ENCODE data around the gene PLCG1. TPM values are rescaled to one million over a fixed set of nuclear protein-coding genes. Genes with fewer than 3 reads are reported as not detected.

Gene PLCG1
- total and polyA plus RNA-seq, 2 of the 8 experiments (the other 6 are each of a cell fraction or from before 2014, with no cell fraction given), result 103 to 154 TPM

DNA sequence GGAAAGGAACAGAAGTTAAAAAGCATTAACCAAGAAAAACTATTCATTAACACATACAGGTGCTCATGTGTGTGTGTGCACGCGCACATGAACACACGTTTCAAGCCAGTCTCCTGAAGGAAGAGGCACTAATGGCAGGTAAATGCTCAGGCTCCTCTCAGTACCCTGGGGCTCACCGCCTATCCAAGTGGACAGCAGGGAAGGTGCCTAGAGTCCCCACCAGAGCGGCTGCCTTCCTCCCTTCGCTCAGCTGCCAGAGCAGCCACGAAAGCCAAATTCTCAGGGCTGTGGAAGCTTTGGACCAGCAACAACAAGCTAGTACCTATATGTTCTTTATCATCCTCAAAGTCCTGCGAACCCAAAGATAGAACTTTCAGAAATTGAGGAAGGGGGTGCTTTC, 42.6 kb downstream of the PLCG1 start:
- POLR2A ChIA-PET (ENCODE audit: partially characterized antibody), result interaction anchor here (0.7 to 2.8 kb wide), 6 partner anchors 7 to 157 kb away, joined by 3 to 23 read pairs (median 4); no protein-coding TSS in a partner anchor
- Histone ChIP-seq H3K4me3 (ENCODE audit: extremely low read depth in 1 of 4, insufficient read depth in 2 of 4, low read depth in 3 of 4, low read length in 4 of 4) (no peak overlapping the region), H2AK5ac (ENCODE audit: low read depth, low read length) (no peak overlapping the region), H3K14ac (ENCODE audit: insufficient read length) (no peak overlapping the region), H2BK12ac (ENCODE audit: low read depth, low read length) (no peak overlapping the region), H3K4me1 (replicated peaks in 1 of 4; ENCODE audit: control insufficient read depth in 3 of 4, insufficient read depth in 4 of 4, low read length in 3 of 4) (peaks cover 0 to 4% (median 0%) of the 10 kb centered on the region in 4 experiments; a peak in 1 of 7 replicates), H3K79me2 (ENCODE audit: control insufficient read depth in 1 of 2, insufficient read depth in 2 of 2, low read length in 2 of 2) (no peaks in the 10 kb centered on the region), H4K8ac (ENCODE audit: extremely low read depth, insufficient read depth, low read length) (no peak overlapping the region), H4K91ac (replicated peaks; ENCODE audit: insufficient read length, low read length) (no peak overlapping the region), H3K27me3 (replicated peaks in 1 of 4; ENCODE audit: control insufficient read depth in 3 of 4, extremely low read depth in 1 of 4, insufficient read depth in 3 of 4, low read length in 3 of 4) (no peaks in the 10 kb centered on the region), H3K18ac (ENCODE audit: extremely low read depth, low read length) (no peak overlapping the region), H3K4ac (replicated peaks; ENCODE audit: insufficient read length, low read depth, low read length) (no peak overlapping the region), H2AFZ (ENCODE audit: low read length) (no peak overlapping the region), H3K27ac (ENCODE audit: low read depth, low read length) (no peak overlapping the region), H4K20me1 (replicated peaks in 1 of 2; ENCODE audit: control insufficient read depth in 1 of 2, insufficient read depth in 2 of 2, low read length in 2 of 2) (no peaks in the 10 kb centered on the region), H4K5ac (ENCODE audit: insufficient read length, low read depth, low read length) (no peak overlapping the region), H2BK20ac (ENCODE audit: low read length) (no peak overlapping the region), H2BK15ac (ENCODE audit: low read length) (no peak overlapping the region), H2BK120ac (replicated peaks; ENCODE audit: low read depth, low read length) (no peak overlapping the region), H3K4me2 (ENCODE audit: insufficient read depth in 1 of 2, low read depth in 2 of 2, low read length in 2 of 2) (no peak overlapping the region), H3K23ac (ENCODE audit: insufficient read length) (no peak overlapping the region), H2BK5ac (ENCODE audit: low read depth, low read length) (no peak overlapping the region), H3K9me3 (ENCODE audit: insufficient read depth in 2 of 2, low read depth in 1 of 2, low read length in 1 of 2) (no peaks in the 10 kb centered on the region), H3K9ac (replicated peaks in 1 of 4; ENCODE audit: extremely low read depth in 1 of 4, low read depth in 3 of 4, low read length in 3 of 4) (no peak overlapping the region), H3K23me2 (ENCODE audit: low read depth, low read length) (no peaks in the 10 kb centered on the region), H3K36me3 (ENCODE audit: control insufficient read depth in 2 of 4, insufficient read depth in 4 of 4, low read length in 3 of 4) (peaks cover 5 to 24% (median 16%) of the 10 kb centered on the region in 4 experiments), H3K56ac (replicated peaks; ENCODE audit: insufficient read length, low read depth, low read length) (no peak overlapping the region), H3K79me1 (ENCODE audit: low read depth, low read length) (no peaks in the 10 kb centered on the region)
- FAIRE-seq (no peak), DNase-seq (ENCODE audit: low read depth in 1 of 2, low spot score in 2 of 2) (peak in 1 of 2 experiments; percentile 44)
- CTCF ChIA-PET (ENCODE audit: partially characterized antibody), result interaction anchor here (1.3 to 1.5 kb wide), 4 partner anchors 10 to 174 kb away, joined by 3 to 6 read pairs (median 3); partner anchors contain the start of gene LPIN3
- 92% methylated on average over 8 of the region's 8 CpGs; no CpG with 5 or more reads in 1 of the 2 experiments for WGBS, 2 experiments (ENCODE audit: extremely low coverage in 1 of 2, insufficient coverage in 1 of 2, insufficient read length in 1 of 2, insufficient replicate concordance in 2 of 2, low coverage in 1 of 2, low lambda C conversion rate in 2 of 2, missing lambda C conversion rate in 1 of 2)
- TF ChIP-seq JUN (IDR thresholded peaks at IDR 0.05; ENCODE audit: low read depth, low read length) (no peak), YY1 (IDR thresholded peaks at IDR 0.05; ENCODE audit: low read depth, low read length) (no peak)
